Upper lobe of left lung (tissue), 6 donors: ENCODE measurements around the gene MFSD6. TPM values are rescaled to one million over a fixed set of nuclear protein-coding genes. Genes with fewer than 3 reads are reported as not detected.

Experiments
- ATAC-seq, 2 donors: fragments of 200-7000 bp; cut with Tn5 transposase; one replicate each; pipeline ENCODE4 v1.9.1; 2022; ENCODE audit warnings: mild to moderate bottlenecking in 2 of 2, moderate library complexity in 2 of 2; ENCODE audit not compliant: low FRiP score in 2 of 2
- DNase-seq, 2 donors: peaks; one replicate each; pipeline ENCODE4 v3.0.0-alpha.2; 2019 to 2020
- H3K27ac ChIP-seq, 4 donors: fragments of 200-600 bp; sonication (generic); one replicate each; pipeline ENCODE4 v1.5.1; 2016 to 2019
- H3K27me3 ChIP-seq, 4 donors: fragments of 200-600 bp; sonication (generic); one replicate each; pipeline ENCODE4 v1.5.1; 2017 to 2019
- H3K36me3 ChIP-seq, 4 donors: fragments of 200-600 bp; sonication (generic); one replicate each; pipeline ENCODE4 v1.5.1; 2016 to 2019
- H3K4me1 ChIP-seq, 4 donors: fragments of 200-600 bp; sonication (generic); one replicate each; pipeline ENCODE4 v1.5.1; 2018 to 2019
- H3K4me3 ChIP-seq, 4 donors: fragments of 200-600 bp; sonication (generic); one replicate each; pipeline ENCODE4 v1.5.1; 2017 to 2019; ENCODE audit warnings: mild to moderate bottlenecking in 2 of 4, moderate library complexity in 1 of 4
- H3K9me3 ChIP-seq, 4 donors: fragments of 200-600 bp; sonication (generic); one replicate each; pipeline ENCODE4 v1.5.1; 2018 to 2019
- CTCF ChIP-seq, 6 experiments: fragments of 450-650 bp in 4 of 6; fragments of 200-600 bp in 2 of 6; sonication (generic) in 2 of 6; IDR thresholded peaks; one replicate each; pipeline ENCODE4 v1.5.1; 2016 to 2019; ENCODE audit warnings: antibody characterized with exemption in 6 of 6
- EP300 ChIP-seq, 4 donors: sonication (generic); formaldehyde crosslinking; IDR thresholded peaks; one replicate each; pipeline ENCODE4 v1.5.1; 2017; ENCODE audit warnings: antibody characterized with exemption in 4 of 4, control low read depth in 2 of 4
- POLR2A ChIP-seq, 4 donors: fragments of 450-650 bp; IDR thresholded peaks; one replicate each; pipeline ENCODE4 v1.5.1; 2016 to 2017; ENCODE audit warnings: antibody characterized with exemption in 4 of 4, mild to moderate bottlenecking in 2 of 4
- POLR2AphosphoS5 ChIP-seq, 2 donors: sonication (generic); formaldehyde crosslinking; IDR thresholded peaks; one replicate each; pipeline ENCODE4 v1.5.1; 2017; ENCODE audit warnings: antibody characterized with exemption in 2 of 2
- WGBS, 2 donors: methylation state at CpG; one replicate each; pipeline ENCODE4 v1.1.5; 2017 to 2018; 5-methylcytosine and 5-hydroxymethylcytosine counted together
- total RNA-seq, 6 donors: library from RNA; depleted of rRNA in 4 of 6; stranded (reverse); fragments of >200 nt in 4 of 6; gene quantifications; one replicate each; pipeline versions ENCODE4 v1.1.0 to v1.2.1, GENCODE V29; 2016 to 2021
- donor health status: DM: no; HTN: no; CAD: no; lungs with moderate emphysema.
- donor health status: DM: no; HTN: yes; CAD: no; lungs with severe emphysema.

The MFSD6 gene
- total RNA-seq, 6 donors from 2014 or later: 46.9 to 136 (median 80.4) TPM

DNA sequence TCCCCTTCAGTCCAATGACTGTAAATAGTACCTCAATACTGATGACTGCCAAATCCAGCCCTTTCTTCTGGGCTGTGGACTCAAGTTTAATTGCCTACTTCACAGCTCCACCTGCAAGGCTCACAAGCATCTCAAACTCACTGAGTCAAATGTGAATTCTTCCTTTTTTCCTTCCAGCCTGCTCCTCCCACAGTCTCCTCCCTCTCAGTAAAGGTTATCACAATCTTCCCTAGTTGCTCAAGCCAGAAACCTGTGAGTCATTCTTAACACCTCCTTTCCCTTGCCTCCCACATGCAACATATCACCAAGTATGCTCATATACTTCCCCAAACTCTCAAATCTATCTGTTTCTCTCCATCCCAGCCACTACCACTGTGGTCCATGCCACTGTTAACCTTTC is 3.7 kb upstream of the MFSD6 start:
- ATAC-seq (no peak), DNase-seq (no peak)
- Histone ChIP-seq H3K9me3 (no peaks in the 10 kb centered on the region), H3K27ac (no peak overlapping the region), H3K27me3 (no peaks in the 10 kb centered on the region), H3K4me1 (peaks cover 5 to 20% (median 12%) of the 10 kb centered on the region in 4 donors), H3K4me3 (no peak overlapping the region), H3K36me3 (no peaks in the 10 kb centered on the region)
- TF ChIP-seq POLR2A (IDR thresholded peaks at IDR 0.05) (no peak), CTCF (IDR thresholded peaks at IDR 0.05) (no peak), EP300 (IDR thresholded peaks at IDR 0.05) (no peak), POLR2AphosphoS5 (IDR thresholded peaks at IDR 0.05) (no peak)

GRCh38 chr2:190405070-190405469 is 3.1 kb upstream of the MFSD6 start:
- WGBS, 2 donors: 93 to 100% methylated on average over 3 of the region's 3 CpGs
- Histone ChIP-seq H3K4me1 (peaks cover 9 to 26% (median 16%) of the 10 kb centered on the region in 4 donors), H3K27me3 (no peaks in the 10 kb centered on the region), H3K4me3 (no peak overlapping the region), H3K36me3 (no peaks in the 10 kb centered on the region), H3K27ac (no peak overlapping the region), H3K9me3 (no peaks in the 10 kb centered on the region)
- TF ChIP-seq EP300 (IDR thresholded peaks at IDR 0.05) (no peak), POLR2A (IDR thresholded peaks at IDR 0.05) (no peak), POLR2AphosphoS5 (IDR thresholded peaks at IDR 0.05) (no peak), CTCF (IDR thresholded peaks at IDR 0.05) (no peak)
- no peak for ATAC-seq
- DNase-seq: no peak

GRCh38 chr2:190405995-190406394 is 2.2 kb upstream of the MFSD6 start:
- Histone ChIP-seq H3K27me3 (no peaks in the 10 kb centered on the region), H3K4me1 (peaks cover 13 to 32% (median 17%) of the 10 kb centered on the region in 4 donors), H3K9me3 (no peaks in the 10 kb centered on the region), H3K36me3 (no peaks in the 10 kb centered on the region), H3K4me3 (no peak overlapping the region), H3K27ac (no peak overlapping the region)
- ATAC-seq (no peak), DNase-seq (no peak)
- 90 to 100% methylated on average over 3 of the region's 3 CpGs for WGBS, 2 donors
- no peak for TF ChIP-seq POLR2AphosphoS5 (IDR thresholded peaks at IDR 0.05)
- TF ChIP-seq CTCF (IDR thresholded peaks at IDR 0.05): no peak
- TF ChIP-seq EP300 (IDR thresholded peaks at IDR 0.05): no peak
- no peak for TF ChIP-seq POLR2A (IDR thresholded peaks at IDR 0.05)

- Histone ChIP-seq H3K27me3 (no peaks in the 10 kb centered on the region), H3K4me1 (peaks cover 13 to 36% (median 18%) of the 10 kb centered on the region in 4 donors), H3K27ac (peak overlapping the region; percentile 85 to 96 (median 94)), H3K4me3 (no peak overlapping the region), H3K36me3 (no peaks in the 10 kb centered on the region), H3K9me3 (no peaks in the 10 kb centered on the region)
- no peak for DNase-seq
- WGBS, 2 donors: 70 to 75% methylated on average over 4 of the region's 4 CpGs
- no peak for ATAC-seq
- TF ChIP-seq POLR2AphosphoS5 (IDR thresholded peaks at IDR 0.05) (no peak), POLR2A (IDR thresholded peaks at IDR 0.05) (no peak)
These were observed 1.4 kb upstream of the MFSD6 start for GRCh38 chr2:190406805-190407204.

GRCh38 chr2:190407246-190407661 is 901 bp upstream of the MFSD6 start:
- WGBS, 2 donors: 40 to 46% methylated on average over 11 of the region's 11 CpGs
- Histone ChIP-seq H3K27me3 (no peaks in the 10 kb centered on the region), H3K27ac (peak overlapping the region; percentile 85 to 96 (median 94)), H3K9me3 (no peaks in the 10 kb centered on the region), H3K4me1 (peaks cover 13 to 36% (median 18%) of the 10 kb centered on the region in 4 donors), H3K4me3 (peak overlapping the region in 3 of 4 donors; percentile 79 to 87 (median 80)), H3K36me3 (no peaks in the 10 kb centered on the region)
- TF ChIP-seq POLR2AphosphoS5 (IDR thresholded peaks at IDR 0.05) (peak in 1 of 2 donors; percentile 56), EP300 (IDR thresholded peaks at IDR 0.05) (no peak), POLR2A (IDR thresholded peaks at IDR 0.05) (no peak), CTCF (IDR thresholded peaks at IDR 0.05) (no peak)
- DNase-seq (no peak), ATAC-seq (no peak)
